DMS 273 treated with DMSO at 0.1 percent for 48 hours (cell line): Measurements from ENCODE around the gene PHF19.

ENCODE experiments used
- DNase-seq: peaks from one replicate; lab custom pipeline; 2025; lab: John Stamatoyannopoulos, UW

Gene PHF19

GRCh38 chr9:120873512-120873911 is 3.5 kb downstream of the PHF19 start:
- DNase-seq = no peak

GRCh38 chr9:120872791-120873502 is 4.0 kb downstream of the PHF19 start:
- no peak for DNase-seq

GRCh38 chr9:120870206-120870605 is 6.8 kb downstream of the PHF19 start:
- no peak for DNase-seq

GRCh38 chr9:120869726-120870125 is 7.3 kb downstream of the PHF19 start:
- DNase-seq = no peak

- DNase-seq = no peak
These were observed 7.7 kb downstream of the PHF19 start for GRCh38 chr9:120869360-120869687.

- DNase-seq = no peak
These were observed 8.2 kb downstream of the PHF19 start for GRCh38 chr9:120868676-120869359.

- DNase-seq = no peak
These were observed 8.7 kb downstream of the PHF19 start for GRCh38 chr9:120868339-120868675.

- no peak for DNase-seq
These were observed 9.2 kb downstream of the PHF19 start for GRCh38 chr9:120867676-120868338.

GRCh38 chr9:120866651-120867050 is 10.3 kb downstream of the PHF19 start:
- no peak for DNase-seq

- no peak for DNase-seq
These were observed 11.2 kb downstream of the PHF19 start for GRCh38 chr9:120865809-120866208.

- no peak for DNase-seq
These were observed 11.8 kb downstream of the PHF19 start for GRCh38 chr9:120865176-120865575.

GRCh38 chr9:120864719-120865118 is 12.3 kb downstream of the PHF19 start:
- DNase-seq = no peak

- DNase-seq = no peak
These were observed 13.2 kb downstream of the PHF19 start for GRCh38 chr9:120863833-120864232.

- no peak for DNase-seq
These were observed 14.5 kb downstream of the PHF19 start for GRCh38 chr9:120862452-120862851.

- no peak for DNase-seq
These were observed 15.1 kb downstream of the PHF19 start for GRCh38 chr9:120861935-120862334.

- DNase-seq = no peak
These were observed 16.9 kb downstream of the PHF19 start for GRCh38 chr9:120860083-120860482.

GRCh38 chr9:120859361-120859760 is 17.6 kb downstream of the PHF19 start:
- DNase-seq = no peak

- no peak for DNase-seq
These were observed 19.1 kb downstream of the PHF19 start for GRCh38 chr9:120857902-120858301.

- DNase-seq = no peak
These were observed 19.5 kb downstream of the PHF19 start for GRCh38 chr9:120857481-120857880.

- peak; percentile 62 for DNase-seq
These were observed 20.3 kb downstream of the PHF19 start for GRCh38 chr9:120856700-120857099.

GRCh38 chr9:120855827-120856670 is 20.9 kb downstream of the PHF19 start:
- DNase-seq = peak; percentile 62

GRCh38 chr9:120854596-120855327 is 22.2 kb downstream of the PHF19 start:
- no peak for DNase-seq
